ENCODE data around the gene EXOSC5.

Gene EXOSC5

DNA sequence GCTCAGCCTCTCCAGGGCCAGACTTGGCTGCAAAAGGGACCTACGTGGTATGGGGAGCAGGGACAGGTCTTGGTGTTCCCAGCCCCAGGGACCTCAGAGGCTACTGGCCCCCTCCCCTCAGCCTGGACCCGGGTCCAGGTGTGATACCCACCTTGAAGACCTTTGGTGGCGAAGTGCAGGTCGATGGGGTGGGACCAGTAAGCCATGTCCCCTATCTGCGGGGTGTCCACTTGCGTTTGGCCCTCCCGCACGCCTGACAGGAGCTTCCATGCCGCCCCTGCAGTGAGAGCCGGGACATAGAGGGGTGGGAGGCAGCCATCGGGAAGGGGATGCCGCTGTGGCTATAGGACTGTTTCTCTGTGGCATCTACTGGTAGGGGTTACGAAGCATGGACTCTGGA, 39.4 kb downstream of the EXOSC5 start:
- Histone ChIP-seq H3K4me3 (ENCODE audit: low read depth in 1 of 2, low read length in 2 of 2) (no peak overlapping the region), H4K20me1 (ENCODE audit: insufficient read depth, low read length) (peaks cover 11% of the 10 kb centered on the region; the same call in 1 of the 2 replicates), H3K79me2 (ENCODE audit: insufficient read depth, low read length) (peaks cover 25% of the 10 kb centered on the region), H3K9ac (ENCODE audit: low read depth, low read length) (no peak overlapping the region), H2AFZ (ENCODE audit: low read depth, low read length) (no peak overlapping the region), H3K27me3 (ENCODE audit: insufficient read depth, low read length, poor library complexity) (no peaks in the 10 kb centered on the region), H3K4me2 (ENCODE audit: insufficient read depth, low read length) (no peak overlapping the region), H3K4me1 (ENCODE audit: insufficient read depth, low read length) (peaks cover 13% of the 10 kb centered on the region), H3K27ac (ENCODE audit: low read length) (no peak overlapping the region), H3K9me3 (ENCODE audit: insufficient read depth, low read length, severe bottlenecking) (no peaks in the 10 kb centered on the region), H3K36me3 (ENCODE audit: insufficient read depth, low read length) (peaks cover 11% of the 10 kb centered on the region)
- TF ChIP-seq EZH2 (IDR thresholded peaks at IDR 0.05; ENCODE audit: borderline replicate concordance, low read depth, low read length, severe bottlenecking), result no peak
- TF ChIP-seq, protein P1, sequence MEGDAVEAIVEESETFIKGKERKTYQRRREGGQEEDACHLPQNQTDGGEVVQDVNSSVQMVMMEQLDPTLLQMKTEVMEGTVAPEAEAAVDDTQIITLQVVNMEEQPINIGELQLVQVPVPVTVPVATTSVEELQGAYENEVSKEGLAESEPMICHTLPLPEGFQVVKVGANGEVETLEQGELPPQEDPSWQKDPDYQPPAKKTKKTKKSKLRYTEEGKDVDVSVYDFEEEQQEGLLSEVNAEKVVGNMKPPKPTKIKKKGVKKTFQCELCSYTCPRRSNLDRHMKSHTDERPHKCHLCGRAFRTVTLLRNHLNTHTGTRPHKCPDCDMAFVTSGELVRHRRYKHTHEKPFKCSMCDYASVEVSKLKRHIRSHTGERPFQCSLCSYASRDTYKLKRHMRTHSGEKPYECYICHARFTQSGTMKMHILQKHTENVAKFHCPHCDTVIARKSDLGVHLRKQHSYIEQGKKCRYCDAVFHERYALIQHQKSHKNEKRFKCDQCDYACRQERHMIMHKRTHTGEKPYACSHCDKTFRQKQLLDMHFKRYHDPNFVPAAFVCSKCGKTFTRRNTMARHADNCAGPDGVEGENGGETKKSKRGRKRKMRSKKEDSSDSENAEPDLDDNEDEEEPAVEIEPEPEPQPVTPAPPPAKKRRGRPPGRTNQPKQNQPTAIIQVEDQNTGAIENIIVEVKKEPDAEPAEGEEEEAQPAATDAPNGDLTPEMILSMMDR (IDR thresholded peaks at IDR 0.05; ENCODE audit: borderline replicate concordance, extremely low read depth, low read length, poor library complexity, severe bottlenecking), result no peak
- DNase-seq (no peak), ATAC-seq (ENCODE audit: insufficient read depth, low read depth) (no peak)

DNA sequence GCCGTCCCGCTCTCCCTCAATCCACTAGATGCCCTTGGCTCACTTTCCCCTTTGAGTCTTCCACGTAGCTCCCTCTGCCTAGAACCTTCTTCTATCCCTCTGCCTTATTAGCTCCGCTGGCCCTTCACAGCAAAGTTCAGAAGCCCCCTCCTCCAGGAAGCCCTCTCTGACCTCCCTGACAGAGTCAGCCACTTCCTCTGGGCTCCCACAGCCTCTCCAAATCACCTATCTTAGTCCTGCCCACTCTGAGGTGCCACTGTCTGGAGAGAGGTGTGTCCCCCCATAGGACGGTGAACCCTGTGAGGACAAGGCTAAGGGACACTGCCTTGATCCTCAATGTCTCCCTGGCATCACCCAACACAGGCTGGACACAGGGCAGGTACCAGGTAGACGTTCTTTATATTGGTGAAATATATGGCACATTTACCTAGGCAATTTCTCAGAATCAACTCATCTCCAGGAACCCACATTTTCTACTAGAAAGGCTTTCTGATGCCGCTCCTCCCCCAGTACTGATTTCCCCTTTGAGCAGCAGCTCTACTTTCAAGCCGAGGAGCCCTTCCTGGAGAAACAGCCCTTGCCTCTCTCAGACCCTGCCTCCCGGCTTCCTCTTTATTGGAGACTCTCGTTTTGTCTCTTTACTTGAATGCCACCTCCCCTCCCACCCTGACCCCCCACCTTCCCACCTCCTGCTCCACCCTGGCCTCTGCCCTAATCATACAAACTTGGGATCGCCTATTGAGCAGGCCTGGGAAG, 40.0 kb downstream of the EXOSC5 start:
- Histone ChIP-seq H3K9me3 (ENCODE audit: insufficient read depth, low read length, severe bottlenecking) (no peaks in the 10 kb centered on the region), H3K27me3 (ENCODE audit: insufficient read depth, low read length, poor library complexity) (no peaks in the 10 kb centered on the region), H3K27ac (ENCODE audit: low read length) (no peak overlapping the region), H3K4me3 (ENCODE audit: low read depth in 1 of 2, low read length in 2 of 2) (no peak overlapping the region), H3K4me1 (ENCODE audit: insufficient read depth, low read length) (peaks cover 9% of the 10 kb centered on the region), H3K36me3 (ENCODE audit: insufficient read depth, low read length) (peaks cover 10% of the 10 kb centered on the region; the same call in 1 of the 2 replicates), H3K9ac (ENCODE audit: low read depth, low read length) (no peak overlapping the region), H2AFZ (ENCODE audit: low read depth, low read length) (no peak overlapping the region), H3K79me2 (ENCODE audit: insufficient read depth, low read length) (peaks cover 26% of the 10 kb centered on the region), H3K4me2 (ENCODE audit: insufficient read depth, low read length) (no peak overlapping the region), H4K20me1 (ENCODE audit: insufficient read depth, low read length) (peaks cover 17% of the 10 kb centered on the region)
- ATAC-seq (ENCODE audit: insufficient read depth, low read depth) (no peak), DNase-seq (no peak)
- no peak for TF ChIP-seq EZH2 (IDR thresholded peaks at IDR 0.05; ENCODE audit: borderline replicate concordance, low read depth, low read length, severe bottlenecking)
- TF ChIP-seq, protein P1 (IDR thresholded peaks at IDR 0.05; ENCODE audit: borderline replicate concordance, extremely low read depth, low read length, poor library complexity, severe bottlenecking), result no peak

DNA sequence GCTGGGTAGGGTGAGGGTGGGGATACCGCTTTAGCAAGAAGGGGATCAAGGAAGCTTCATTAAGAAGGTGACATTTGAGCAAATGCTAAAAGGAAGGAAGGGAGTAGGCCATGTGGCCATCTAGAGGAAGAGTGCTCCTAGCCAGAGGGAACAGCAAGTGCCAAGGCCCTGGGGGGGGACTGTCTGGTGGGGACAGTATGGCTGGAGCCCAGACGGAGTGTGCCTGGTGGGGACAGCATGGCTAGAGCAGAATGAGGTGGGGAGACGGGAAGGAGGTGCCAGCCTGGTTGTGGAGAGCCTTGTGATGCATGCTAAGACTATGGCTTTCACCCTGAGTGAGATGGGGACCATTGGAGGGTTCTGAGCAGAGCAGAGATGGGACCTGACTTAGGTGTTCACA, 41.4 kb downstream of the EXOSC5 start:
- H2AFZ ChIP-seq (ENCODE audit: low read depth, low read length), result no peak overlapping the region
- H3K27ac ChIP-seq (ENCODE audit: low read length), result no peak overlapping the region; the same call in 1 of the 2 replicates
- H3K9ac ChIP-seq (ENCODE audit: low read depth, low read length), result no peak overlapping the region
- no peaks in the 10 kb centered on the region for H3K9me3 ChIP-seq (ENCODE audit: insufficient read depth, low read length, severe bottlenecking)
- ATAC-seq (ENCODE audit: insufficient read depth, low read depth) (no peak), DNase-seq (no peak)
- TF ChIP-seq, protein P1 (IDR thresholded peaks at IDR 0.05; ENCODE audit: borderline replicate concordance, extremely low read depth, low read length, poor library complexity, severe bottlenecking), result no peak
- TF ChIP-seq EZH2 (IDR thresholded peaks at IDR 0.05; ENCODE audit: borderline replicate concordance, low read depth, low read length, severe bottlenecking), result no peak
- H3K4me1 ChIP-seq (ENCODE audit: insufficient read depth, low read length), result peaks cover 22% of the 10 kb centered on the region
- H3K27me3 ChIP-seq (ENCODE audit: insufficient read depth, low read length, poor library complexity), result no peaks in the 10 kb centered on the region
- H3K4me3 ChIP-seq (ENCODE audit: low read depth in 1 of 2, low read length in 2 of 2), result no peak overlapping the region
- H3K36me3 ChIP-seq (ENCODE audit: insufficient read depth, low read length), result peaks cover 11% of the 10 kb centered on the region; the same call in 1 of the 2 replicates
- peaks cover 31% of the 10 kb centered on the region for H4K20me1 ChIP-seq (ENCODE audit: insufficient read depth, low read length)
- no peak overlapping the region for H3K4me2 ChIP-seq (ENCODE audit: insufficient read depth, low read length)
- H3K79me2 ChIP-seq (ENCODE audit: insufficient read depth, low read length), result peaks cover 36% of the 10 kb centered on the region
